Muscle of back (tissue), 13 donors: Measurements from ENCODE around the gene UBXN7. TPM values are rescaled to one million over a fixed set of nuclear protein-coding genes. Genes with fewer than 3 reads are reported as not detected.
"Not testable (repeated sequence)": the region's sequence is repeated elsewhere in the genome, so short reads cannot be mapped to it uniquely, and the experiment has no call there.

Experiments used
- DNase-seq, 3 donors: peaks; one replicate each; pipeline versions ENCODE4 v3.0.0 to v3.0.0-alpha.2; 2013
- long read RNA-seq, 9 donors: transcript quantifications; one replicate each; lab custom pipeline, GENCODE V29; 2026
- polyA plus RNA-seq, 10 donors: library from polyadenylated mRNA; unstranded; fragments of 120-200 nt; gene quantifications; one replicate each; pipeline ENCODE4 v1.2.1, GENCODE V29; 2013; ENCODE audit not compliant: insufficient read length in 10 of 10

Gene UBXN7
- 10 to 100 TPM; 13.4 to 24.3 (median 19.5) TPM for polyA plus RNA-seq
- long read RNA-seq, donor 1, full-length matches to known transcripts: 3 of 3 reads
- long read RNA-seq, donor 1, partial matches to known transcripts: 0 of 3 reads
- long read RNA-seq, donor 1, other reads (novel, unspliced or antisense): 0 of 3 reads
- long read RNA-seq, donor 2, partial matches to known transcripts: 5 of 5 reads
- long read RNA-seq, donor 2, other reads (novel, unspliced or antisense): 0 of 5 reads
- long read RNA-seq, donor 3: 0 reads
- long read RNA-seq, donor 4, full-length matches to known transcripts: 2 of 2 reads
- long read RNA-seq, donor 4, partial matches to known transcripts: 0 of 2 reads
- long read RNA-seq, donor 4, other reads (novel, unspliced or antisense): 0 of 2 reads
- long read RNA-seq, donor 5, full-length matches to known transcripts: 2 of 2 reads
- long read RNA-seq, donor 5, partial matches to known transcripts: 0 of 2 reads
- long read RNA-seq, donor 5, other reads (novel, unspliced or antisense): 0 of 2 reads
- long read RNA-seq, donor 6, full-length matches to known transcripts: 3 of 3 reads
- long read RNA-seq, donor 6, partial matches to known transcripts: 0 of 3 reads
- long read RNA-seq, donor 6, other reads (novel, unspliced or antisense): 0 of 3 reads
- long read RNA-seq, donor 7, partial matches to known transcripts: 0 of 1 reads
- long read RNA-seq, donor 7, other reads (novel, unspliced or antisense): 0 of 1 reads
- long read RNA-seq, donor 8: 0 reads
- long read RNA-seq, donor 9, full-length matches to known transcripts: 1 of 1 reads
- long read RNA-seq, donor 9, partial matches to known transcripts: 0 of 1 reads
- long read RNA-seq, donor 9, other reads (novel, unspliced or antisense): 0 of 1 reads

- DNase-seq: peak; percentile 95 to 98 (median 97)
These were observed at the start of gene UBXN7 for GRCh38 chr3:196432137-196432879. Gene UBXN7 (minus strand): TSS chr3:196432427. CDS start chr3:196432399, 28 bp downstream.

GRCh38 chr3:196477678-196478077 lies 45.5 kb upstream of the UBXN7 start:
- no peak for DNase-seq

GRCh38 chr3:196472286-196472685 lies 40.1 kb upstream of the UBXN7 start:
- no peak for DNase-seq

GRCh38 chr3:196471551-196471950 lies 39.3 kb upstream of the UBXN7 start:
- DNase-seq: peak in 1 of 3 donors; percentile 6

- not testable (repeated sequence) for DNase-seq
These were observed 38.0 kb upstream of the UBXN7 start for GRCh38 chr3:196470182-196470581.

GRCh38 chr3:196463804-196464203 lies 31.6 kb upstream of the UBXN7 start:
- no peak for DNase-seq

GRCh38 chr3:196463478-196463756 lies 31.2 kb upstream of the UBXN7 start:
- DNase-seq: no peak

- DNase-seq: not testable (repeated sequence)
These were observed 30.7 kb upstream of the UBXN7 start for GRCh38 chr3:196462680-196463477.

GRCh38 chr3:196458063-196458462 lies 25.8 kb upstream of the UBXN7 start:
- DNase-seq: no peak

- DNase-seq: not testable (repeated sequence)
These were observed 25.2 kb upstream of the UBXN7 start for GRCh38 chr3:196457470-196457869.

GRCh38 chr3:196454935-196455334 lies 22.7 kb upstream of the UBXN7 start:
- no peak for DNase-seq

- DNase-seq: not testable (repeated sequence)
These were observed 13.2 kb upstream of the UBXN7 start for GRCh38 chr3:196445391-196445790.

GRCh38 chr3:196444500-196444894 lies 12.3 kb upstream of the UBXN7 start:
- DNase-seq: no peak

GRCh38 chr3:196440696-196441095 lies 8.5 kb upstream of the UBXN7 start:
- DNase-seq: no peak

GRCh38 chr3:196440041-196440537 lies 7.9 kb upstream of the UBXN7 start:
- peak in 2 of 3 donors; percentile 31 to 64 for DNase-seq

GRCh38 chr3:196431181-196432136 lies 768 bp downstream of the UBXN7 start:
- peak; percentile 54 to 85 (median 59) for DNase-seq

- DNase-seq: no peak
These were observed 4.2 kb downstream of the UBXN7 start for GRCh38 chr3:196428041-196428440.

GRCh38 chr3:196424421-196424820 lies 7.8 kb downstream of the UBXN7 start:
- not testable (repeated sequence) for DNase-seq

GRCh38 chr3:196423044-196423781 lies 9.0 kb downstream of the UBXN7 start:
- peak; percentile 55 to 74 (median 62) for DNase-seq
